ENCODE data around the gene VPS26C.
A peak's percentile ranks its signal among the peaks of the same experiment; 100 is the strongest.

Gene VPS26C

DNA sequence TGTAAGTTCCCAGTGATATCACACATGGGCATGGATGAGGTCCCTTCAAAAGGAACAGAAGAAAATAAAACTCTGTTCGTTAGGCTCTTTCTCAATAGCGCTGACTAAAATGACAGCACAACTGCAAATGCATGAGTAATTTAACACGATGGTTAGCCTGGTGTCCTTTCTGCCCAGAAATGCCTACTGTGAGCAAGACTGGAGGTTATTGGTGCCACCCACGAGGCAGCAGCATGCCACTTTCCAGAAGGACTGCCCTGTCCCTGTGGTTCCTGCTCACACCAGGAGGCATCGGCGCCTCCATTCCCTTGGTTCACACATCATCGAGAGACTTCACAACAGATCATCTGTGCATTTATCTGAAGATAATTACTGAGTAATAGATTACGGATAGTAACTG is 26.2 kb downstream of the VPS26C start:
- H3K36me3 ChIP-seq (ENCODE audit: insufficient read depth, low read length), result peaks cover 54% of the 10 kb centered on the region
- peaks cover 87% of the 10 kb centered on the region for H3K79me2 ChIP-seq (ENCODE audit: insufficient read depth, low read length)
- TF ChIP-seq, protein P1, sequence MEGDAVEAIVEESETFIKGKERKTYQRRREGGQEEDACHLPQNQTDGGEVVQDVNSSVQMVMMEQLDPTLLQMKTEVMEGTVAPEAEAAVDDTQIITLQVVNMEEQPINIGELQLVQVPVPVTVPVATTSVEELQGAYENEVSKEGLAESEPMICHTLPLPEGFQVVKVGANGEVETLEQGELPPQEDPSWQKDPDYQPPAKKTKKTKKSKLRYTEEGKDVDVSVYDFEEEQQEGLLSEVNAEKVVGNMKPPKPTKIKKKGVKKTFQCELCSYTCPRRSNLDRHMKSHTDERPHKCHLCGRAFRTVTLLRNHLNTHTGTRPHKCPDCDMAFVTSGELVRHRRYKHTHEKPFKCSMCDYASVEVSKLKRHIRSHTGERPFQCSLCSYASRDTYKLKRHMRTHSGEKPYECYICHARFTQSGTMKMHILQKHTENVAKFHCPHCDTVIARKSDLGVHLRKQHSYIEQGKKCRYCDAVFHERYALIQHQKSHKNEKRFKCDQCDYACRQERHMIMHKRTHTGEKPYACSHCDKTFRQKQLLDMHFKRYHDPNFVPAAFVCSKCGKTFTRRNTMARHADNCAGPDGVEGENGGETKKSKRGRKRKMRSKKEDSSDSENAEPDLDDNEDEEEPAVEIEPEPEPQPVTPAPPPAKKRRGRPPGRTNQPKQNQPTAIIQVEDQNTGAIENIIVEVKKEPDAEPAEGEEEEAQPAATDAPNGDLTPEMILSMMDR (IDR thresholded peaks at IDR 0.05; ENCODE audit: borderline replicate concordance, extremely low read depth, low read length, poor library complexity, severe bottlenecking), result no peak
- no peak for TF ChIP-seq EZH2 (IDR thresholded peaks at IDR 0.05; ENCODE audit: borderline replicate concordance, low read depth, low read length, severe bottlenecking)
- peaks cover 41% of the 10 kb centered on the region for H4K20me1 ChIP-seq (ENCODE audit: insufficient read depth, low read length)
- H3K27ac ChIP-seq (ENCODE audit: low read length), result no peak overlapping the region
- ATAC-seq (ENCODE audit: insufficient read depth, low read depth) (no peak), DNase-seq (no peak)
- no peak overlapping the region for H3K4me2 ChIP-seq (ENCODE audit: insufficient read depth, low read length)
- no peaks in the 10 kb centered on the region for H3K9me3 ChIP-seq (ENCODE audit: insufficient read depth, low read length, severe bottlenecking)
- no peak overlapping the region for H3K9ac ChIP-seq (ENCODE audit: low read depth, low read length)
- H3K4me3 ChIP-seq (ENCODE audit: low read depth in 1 of 2, low read length in 2 of 2), result no peak overlapping the region
- H3K4me1 ChIP-seq (ENCODE audit: insufficient read depth, low read length), result peaks cover 29% of the 10 kb centered on the region
- no peak overlapping the region for H2AFZ ChIP-seq (ENCODE audit: low read depth, low read length)
- no peaks in the 10 kb centered on the region for H3K27me3 ChIP-seq (ENCODE audit: insufficient read depth, low read length, poor library complexity)

DNA sequence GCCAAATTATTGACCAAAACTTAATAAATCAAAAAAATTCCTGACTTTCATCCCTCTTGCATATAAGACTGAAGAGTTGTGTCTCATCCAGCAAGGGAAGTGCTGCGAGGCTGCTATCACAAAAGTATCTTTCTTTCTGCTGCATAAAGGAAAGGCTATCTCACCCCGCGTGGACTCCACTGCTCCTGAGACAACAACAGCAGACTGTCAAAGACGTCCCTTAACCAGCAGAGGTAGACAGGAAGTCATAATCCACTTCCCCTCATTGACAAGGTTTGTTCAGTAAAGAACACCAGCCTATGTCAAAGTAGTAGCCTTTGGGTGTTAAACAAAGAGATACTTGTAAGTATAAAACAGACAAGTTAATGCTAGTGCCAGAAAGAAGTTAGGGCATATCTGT is 29.4 kb downstream of the VPS26C start:
- no peaks in the 10 kb centered on the region for H3K27me3 ChIP-seq (ENCODE audit: insufficient read depth, low read length, poor library complexity)
- no peak for TF ChIP-seq EZH2 (IDR thresholded peaks at IDR 0.05; ENCODE audit: borderline replicate concordance, low read depth, low read length, severe bottlenecking)
- TF ChIP-seq, protein P1 (IDR thresholded peaks at IDR 0.05; ENCODE audit: borderline replicate concordance, extremely low read depth, low read length, poor library complexity, severe bottlenecking), result no peak
- H3K9ac ChIP-seq (ENCODE audit: low read depth, low read length), result no peak overlapping the region
- H4K20me1 ChIP-seq (ENCODE audit: insufficient read depth, low read length), result peaks cover 30% of the 10 kb centered on the region
- no peak for DNase-seq
- ATAC-seq (ENCODE audit: insufficient read depth, low read depth), result peak; percentile 83
- no peak overlapping the region for H3K4me3 ChIP-seq (ENCODE audit: low read depth in 1 of 2, low read length in 2 of 2)
- H3K4me2 ChIP-seq (ENCODE audit: insufficient read depth, low read length), result no peak overlapping the region
- no peak overlapping the region for H2AFZ ChIP-seq (ENCODE audit: low read depth, low read length)
- H3K4me1 ChIP-seq (ENCODE audit: insufficient read depth, low read length), result peaks cover 6% of the 10 kb centered on the region; the same call in 1 of the 2 replicates
- no peaks in the 10 kb centered on the region for H3K9me3 ChIP-seq (ENCODE audit: insufficient read depth, low read length, severe bottlenecking)
- H3K36me3 ChIP-seq (ENCODE audit: insufficient read depth, low read length), result peaks cover 71% of the 10 kb centered on the region
- H3K79me2 ChIP-seq (ENCODE audit: insufficient read depth, low read length), result peaks cover 70% of the 10 kb centered on the region
- H3K27ac ChIP-seq (ENCODE audit: low read length), result peak overlapping the region; percentile 9; the same call in 1 of the 2 replicates

DNA sequence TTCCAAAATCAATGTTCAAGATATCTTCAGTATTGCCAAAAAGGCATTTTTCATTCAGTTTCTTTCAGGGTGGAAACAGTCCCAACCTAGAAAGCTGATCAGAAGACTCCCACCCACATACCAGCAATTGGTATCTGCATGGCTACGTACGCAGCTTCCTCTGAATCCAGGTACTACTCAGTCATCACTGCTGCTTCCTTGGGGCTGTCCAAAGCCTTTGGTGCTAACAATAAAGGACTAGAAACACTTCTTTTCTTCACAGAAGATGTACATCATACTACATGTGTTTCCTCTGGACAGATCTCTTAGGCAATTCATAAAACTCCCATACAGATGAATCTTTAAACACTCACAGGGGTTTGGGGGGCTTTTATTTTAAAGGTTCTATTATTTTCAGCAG is 29.8 kb downstream of the VPS26C start:
- TF ChIP-seq, protein P1 (IDR thresholded peaks at IDR 0.05; ENCODE audit: borderline replicate concordance, extremely low read depth, low read length, poor library complexity, severe bottlenecking), result no peak
- no peak for TF ChIP-seq EZH2 (IDR thresholded peaks at IDR 0.05; ENCODE audit: borderline replicate concordance, low read depth, low read length, severe bottlenecking)
- Histone ChIP-seq H3K4me1 (ENCODE audit: insufficient read depth, low read length) (peaks cover 6% of the 10 kb centered on the region; the same call in 1 of the 2 replicates), H3K9me3 (ENCODE audit: insufficient read depth, low read length, severe bottlenecking) (no peaks in the 10 kb centered on the region), H3K27ac (ENCODE audit: low read length) (0 out of 2 replicates have a peak overlapping the region, but pooled peaks have one; percentile 9), H3K36me3 (ENCODE audit: insufficient read depth, low read length) (peaks cover 75% of the 10 kb centered on the region), H3K79me2 (ENCODE audit: insufficient read depth, low read length) (peaks cover 69% of the 10 kb centered on the region), H3K4me2 (ENCODE audit: insufficient read depth, low read length) (no peak overlapping the region), H3K9ac (ENCODE audit: low read depth, low read length) (no peak overlapping the region), H3K4me3 (ENCODE audit: low read depth in 1 of 2, low read length in 2 of 2) (no peak overlapping the region), H3K27me3 (ENCODE audit: insufficient read depth, low read length, poor library complexity) (no peaks in the 10 kb centered on the region), H4K20me1 (ENCODE audit: insufficient read depth, low read length) (peaks cover 34% of the 10 kb centered on the region), H2AFZ (ENCODE audit: low read depth, low read length) (no peak overlapping the region)
- DNase-seq (no peak), ATAC-seq (ENCODE audit: insufficient read depth, low read depth) (no peak)
